ENCODE data around the gene ALOX12B.
"Not testable (repeated sequence)": the region's sequence is repeated elsewhere in the genome, so short reads cannot be mapped to it uniquely, and the experiment has no call there.

ALOX12B gene

DNA sequence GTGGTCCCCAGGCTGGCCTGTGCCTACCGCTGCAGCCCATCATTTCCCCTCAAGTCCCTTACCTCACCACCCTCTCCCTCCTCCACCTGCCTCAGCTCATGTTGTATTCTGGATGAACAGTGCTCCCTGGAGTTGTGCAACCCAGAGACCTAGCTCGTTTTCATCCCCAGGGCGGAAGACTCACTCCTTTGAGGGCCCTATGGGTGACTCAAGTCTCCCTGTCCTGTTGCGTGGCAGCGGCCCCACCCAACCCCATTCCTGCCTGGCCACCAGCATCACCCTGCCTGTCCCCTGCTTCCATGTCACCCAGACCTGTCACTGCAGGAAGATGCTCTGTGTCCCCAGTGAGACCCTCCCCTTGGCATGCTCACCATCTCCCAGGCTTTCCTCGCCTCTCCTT is 3.3 kb downstream of the ALOX12B start:
- no peak overlapping the region for H3K4me3 ChIP-seq (ENCODE audit: low read depth in 1 of 2, low read length in 2 of 2)
- peaks cover 5 to 12% of the 10 kb centered on the region in 2 donors for H3K4me1 ChIP-seq (ENCODE audit: control insufficient read depth in 1 of 2, insufficient read depth in 2 of 2, low read length in 2 of 2)
- H3K27ac ChIP-seq (ENCODE audit: low read depth, low read length), result no peak overlapping the region
- H3K36me3 ChIP-seq (ENCODE audit: control insufficient read depth in 1 of 2, insufficient read depth in 2 of 2, low read length in 2 of 2), result no peaks in the 10 kb centered on the region
- no peaks in the 10 kb centered on the region for H3K9me3 ChIP-seq (ENCODE audit: control insufficient read depth in 1 of 2, low read length in 2 of 2)
- no peak overlapping the region for H3K9ac ChIP-seq (ENCODE audit: low read depth in 1 of 2, low read length in 2 of 2)
- peaks cover 16 to 17% of the 10 kb centered on the region in 2 donors for H3K27me3 ChIP-seq (ENCODE audit: control insufficient read depth in 1 of 2, insufficient read depth in 2 of 2, low read length in 2 of 2)

DNA sequence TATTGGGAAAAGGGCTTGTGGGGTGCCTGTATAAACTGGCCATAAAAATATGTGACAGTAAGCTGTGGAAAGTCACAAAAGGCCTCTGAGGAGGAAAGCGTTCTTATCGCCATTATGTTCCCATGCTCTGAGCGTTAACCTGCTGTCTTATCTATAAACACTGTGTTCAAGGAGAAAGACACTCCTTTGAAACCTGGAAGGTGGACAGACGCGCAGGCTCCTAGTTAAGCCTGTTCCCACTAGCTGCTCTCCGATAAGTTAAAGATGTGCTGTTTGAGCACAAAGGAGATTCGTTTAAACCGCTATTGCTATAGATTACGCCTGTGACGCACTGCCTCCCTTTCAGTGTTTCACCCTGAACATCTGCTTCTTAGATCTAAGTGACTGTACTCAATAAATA is 5.2 kb downstream of the ALOX12B start:
- H3K4me1 ChIP-seq (ENCODE audit: control insufficient read depth in 1 of 2, insufficient read depth in 2 of 2, low read length in 2 of 2), result peaks cover 7 to 14% of the 10 kb centered on the region in 2 donors
- H3K9ac ChIP-seq (ENCODE audit: low read depth in 1 of 2, low read length in 2 of 2), result no peak overlapping the region
- peaks cover 12 to 16% of the 10 kb centered on the region in 2 donors for H3K27me3 ChIP-seq (ENCODE audit: control insufficient read depth in 1 of 2, insufficient read depth in 2 of 2, low read length in 2 of 2)
- no peaks in the 10 kb centered on the region for H3K36me3 ChIP-seq (ENCODE audit: control insufficient read depth in 1 of 2, insufficient read depth in 2 of 2, low read length in 2 of 2)
- no peak overlapping the region for H3K27ac ChIP-seq (ENCODE audit: low read depth, low read length)
- H3K4me3 ChIP-seq (ENCODE audit: low read depth in 1 of 2, low read length in 2 of 2), result no peak overlapping the region
- H3K9me3 ChIP-seq (ENCODE audit: control insufficient read depth in 1 of 2, low read length in 2 of 2), result no peaks in the 10 kb centered on the region

DNA sequence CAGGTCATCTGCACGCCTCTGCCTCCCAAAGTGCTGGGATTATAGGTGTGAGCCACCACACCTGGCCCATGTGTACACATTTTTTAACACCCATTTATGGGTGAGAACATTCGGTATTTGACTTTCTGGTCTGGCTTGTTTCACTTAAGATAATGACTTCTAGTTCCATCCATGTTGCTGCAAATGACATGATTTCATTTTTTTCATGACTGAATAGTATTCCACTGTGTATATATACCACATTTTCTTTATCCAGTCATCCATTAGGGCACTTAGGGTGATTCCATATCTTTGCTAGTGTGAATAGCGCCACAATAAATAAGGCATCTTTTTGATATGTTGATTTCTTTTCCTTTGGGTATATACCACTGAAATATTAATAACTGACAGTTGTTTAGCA is 5.6 kb downstream of the ALOX12B start:
- no peak overlapping the region for H3K4me3 ChIP-seq (ENCODE audit: low read depth in 1 of 2, low read length in 2 of 2)
- no peaks in the 10 kb centered on the region for H3K36me3 ChIP-seq (ENCODE audit: control insufficient read depth in 1 of 2, insufficient read depth in 2 of 2, low read length in 2 of 2)
- H3K27me3 ChIP-seq (ENCODE audit: control insufficient read depth in 1 of 2, insufficient read depth in 2 of 2, low read length in 2 of 2), result peaks cover 16 to 20% of the 10 kb centered on the region in 2 donors
- peaks cover 7 to 14% of the 10 kb centered on the region in 2 donors for H3K4me1 ChIP-seq (ENCODE audit: control insufficient read depth in 1 of 2, insufficient read depth in 2 of 2, low read length in 2 of 2)
- H3K9me3 ChIP-seq (ENCODE audit: control insufficient read depth in 1 of 2, low read length in 2 of 2), result no peaks in the 10 kb centered on the region
- no peak overlapping the region for H3K27ac ChIP-seq (ENCODE audit: low read depth, low read length)
- no peak overlapping the region for H3K9ac ChIP-seq (ENCODE audit: low read depth in 1 of 2, low read length in 2 of 2)

DNA sequence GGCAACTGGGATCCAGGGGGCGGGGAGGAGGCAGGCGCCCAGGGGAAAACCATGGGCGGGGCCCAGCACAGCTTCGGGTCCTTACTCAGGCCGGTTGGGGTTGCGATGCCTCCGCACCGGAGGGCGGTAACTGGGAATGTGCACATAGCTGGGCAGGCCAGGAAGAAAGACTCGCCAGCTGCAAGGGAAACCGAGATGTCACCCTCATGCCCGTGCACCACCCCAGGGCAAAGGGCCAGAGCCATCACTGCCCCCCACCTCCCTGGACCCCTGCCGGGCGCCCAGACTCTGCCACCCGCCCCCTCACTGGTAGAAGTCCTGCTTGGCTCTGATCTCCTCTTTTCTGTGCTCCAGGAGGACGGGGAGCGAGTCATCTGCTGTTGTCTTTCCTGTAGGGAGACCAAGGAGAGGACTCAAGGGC is 6.7 kb downstream of the ALOX12B start:
- Histone ChIP-seq H3K27me3 (ENCODE audit: control insufficient read depth in 1 of 2, insufficient read depth in 2 of 2, low read length in 2 of 2) (peaks cover 19 to 22% of the 10 kb centered on the region in 2 donors), H3K4me1 (ENCODE audit: control insufficient read depth in 1 of 2, insufficient read depth in 2 of 2, low read length in 2 of 2) (peaks cover 7 to 14% of the 10 kb centered on the region in 2 donors), H3K9me3 (ENCODE audit: control insufficient read depth in 1 of 2, low read length in 2 of 2) (no peaks in the 10 kb centered on the region), H3K36me3 (ENCODE audit: control insufficient read depth in 1 of 2, insufficient read depth in 2 of 2, low read length in 2 of 2) (no peaks in the 10 kb centered on the region), H3K9ac (ENCODE audit: low read depth in 1 of 2, low read length in 2 of 2) (no peak overlapping the region), H3K4me3 (ENCODE audit: low read depth in 1 of 2, low read length in 2 of 2) (no peak overlapping the region), H3K27ac (ENCODE audit: low read depth, low read length) (no peak overlapping the region)

DNA sequence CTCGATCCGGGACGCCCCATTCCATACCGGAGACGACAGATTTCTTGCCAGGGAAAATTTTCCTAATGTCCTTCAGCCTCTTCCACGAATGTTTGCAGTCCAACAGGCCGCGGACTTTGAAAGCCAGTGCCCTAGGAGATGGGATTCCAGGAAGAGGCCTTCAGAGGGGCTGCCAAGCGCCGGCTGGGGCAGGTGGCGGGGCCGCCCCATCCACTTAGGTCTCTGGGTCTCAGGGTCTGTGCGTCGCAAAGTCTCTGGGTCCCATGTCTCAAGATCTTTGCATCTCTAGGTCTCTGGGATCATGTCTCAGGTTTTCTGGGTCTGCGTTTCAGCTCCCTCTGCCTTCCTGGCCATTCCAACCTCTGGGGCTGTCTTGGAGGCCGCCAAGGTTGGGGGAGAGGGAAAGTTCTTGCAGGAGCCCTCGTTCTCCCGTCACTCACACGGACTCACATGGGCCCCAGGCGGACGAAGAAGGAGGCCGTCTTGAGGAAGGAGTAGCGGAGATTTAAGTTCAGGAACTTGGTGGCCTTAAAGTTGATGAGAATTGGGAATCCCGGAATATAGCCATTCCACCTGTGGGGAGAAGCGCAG is 7.2 kb downstream of the ALOX12B start:
- peaks cover 7 to 14% of the 10 kb centered on the region in 2 donors for H3K4me1 ChIP-seq (ENCODE audit: control insufficient read depth in 1 of 2, insufficient read depth in 2 of 2, low read length in 2 of 2)
- no peak overlapping the region for H3K27ac ChIP-seq (ENCODE audit: low read depth, low read length)
- peak overlapping the region; percentile 52 to 72 for H3K4me3 ChIP-seq (ENCODE audit: low read depth in 1 of 2, low read length in 2 of 2)
- H3K36me3 ChIP-seq (ENCODE audit: control insufficient read depth in 1 of 2, insufficient read depth in 2 of 2, low read length in 2 of 2), result no peaks in the 10 kb centered on the region
- no peaks in the 10 kb centered on the region for H3K9me3 ChIP-seq (ENCODE audit: control insufficient read depth in 1 of 2, low read length in 2 of 2)
- H3K9ac ChIP-seq (ENCODE audit: low read depth in 1 of 2, low read length in 2 of 2), result peak overlapping the region in 1 of 2 donors; percentile 18
- H3K27me3 ChIP-seq (ENCODE audit: control insufficient read depth in 1 of 2, insufficient read depth in 2 of 2, low read length in 2 of 2), result peaks cover 24 to 26% of the 10 kb centered on the region in 2 donors

DNA sequence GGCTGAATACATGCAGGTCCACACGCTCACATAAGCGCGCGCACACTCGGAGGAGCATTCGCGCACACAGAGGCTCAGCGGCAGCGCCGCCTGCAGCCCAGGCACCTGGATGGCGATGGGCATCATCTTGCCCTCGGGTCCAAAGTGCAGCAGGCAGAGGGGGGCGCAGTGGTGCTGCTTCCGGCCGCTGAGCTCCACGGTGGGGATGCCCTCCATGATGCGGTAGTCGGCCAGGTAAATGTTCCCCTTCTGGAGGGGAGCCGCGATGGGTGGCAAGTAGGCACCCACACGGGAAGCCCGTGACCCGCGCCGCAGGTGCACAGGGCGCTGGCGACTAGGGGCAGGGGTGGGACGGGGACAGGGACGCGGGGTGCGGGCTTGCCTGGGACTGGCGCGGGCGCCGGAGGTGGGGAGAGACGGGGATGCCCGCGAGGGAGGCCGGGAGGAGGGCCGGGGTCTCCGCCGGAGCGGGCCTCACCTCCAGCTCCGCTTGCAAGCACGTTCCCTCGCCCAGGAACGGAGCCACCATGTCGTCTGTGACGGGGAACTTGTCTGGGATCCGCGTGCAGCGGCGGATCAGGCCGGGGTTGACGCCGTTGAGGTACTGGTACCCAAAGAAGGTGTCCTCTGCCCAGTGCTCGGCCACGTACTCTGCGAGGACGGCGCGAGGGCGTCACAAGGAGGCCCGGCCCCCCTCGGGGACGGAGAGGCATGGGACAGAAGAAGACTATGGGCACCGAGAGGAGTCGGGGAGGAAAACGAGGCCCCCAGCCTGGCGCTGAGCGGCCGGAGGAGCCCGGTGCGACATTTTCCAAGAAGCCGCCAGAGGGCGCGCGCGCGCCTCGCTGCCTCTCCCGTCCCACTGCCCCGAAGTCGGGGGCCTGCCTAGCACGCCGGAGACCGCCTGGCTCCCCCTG is 8.0 kb downstream of the ALOX12B start:
- Histone ChIP-seq H3K27ac (ENCODE audit: low read depth, low read length) (no peak overlapping the region), H3K4me1 (ENCODE audit: control insufficient read depth in 1 of 2, insufficient read depth in 2 of 2, low read length in 2 of 2) (peaks cover 7 to 14% of the 10 kb centered on the region in 2 donors), H3K36me3 (ENCODE audit: control insufficient read depth in 1 of 2, insufficient read depth in 2 of 2, low read length in 2 of 2) (no peaks in the 10 kb centered on the region), H3K9ac (ENCODE audit: low read depth in 1 of 2, low read length in 2 of 2) (peak overlapping the region; percentile 18 to 32), H3K9me3 (ENCODE audit: control insufficient read depth in 1 of 2, low read length in 2 of 2) (no peaks in the 10 kb centered on the region), H3K27me3 (ENCODE audit: control insufficient read depth in 1 of 2, insufficient read depth in 2 of 2, low read length in 2 of 2) (peaks cover 31 to 34% of the 10 kb centered on the region in 2 donors), H3K4me3 (ENCODE audit: low read depth in 1 of 2, low read length in 2 of 2) (peak overlapping the region; percentile 52 to 72)

DNA sequence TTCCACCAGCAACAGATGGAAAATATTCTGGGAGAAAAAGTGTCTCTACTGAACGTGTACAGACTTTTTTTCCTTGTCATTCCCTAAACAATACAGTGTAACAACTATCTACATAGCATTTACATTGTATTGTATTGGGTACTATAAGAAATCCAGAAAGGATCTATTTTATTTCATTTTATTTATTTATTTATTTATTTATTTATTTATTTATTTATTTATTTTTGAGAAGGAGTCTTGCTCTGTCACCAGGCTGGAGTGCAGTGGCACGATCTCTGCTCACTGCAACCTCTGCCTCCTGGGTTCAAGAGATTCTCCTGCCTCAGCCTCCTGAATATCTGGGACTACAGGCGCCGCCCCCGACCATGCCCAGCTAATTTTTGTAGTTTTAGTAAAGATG is 9.6 kb downstream of the ALOX12B start:
- not testable (repeated sequence) for H3K27ac ChIP-seq (ENCODE audit: low read depth, low read length); H3K9me3 ChIP-seq (ENCODE audit: control insufficient read depth in 1 of 2, low read length in 2 of 2); H3K36me3 ChIP-seq (ENCODE audit: control insufficient read depth in 1 of 2, insufficient read depth in 2 of 2, low read length in 2 of 2); H3K4me3 ChIP-seq (ENCODE audit: low read depth in 1 of 2, low read length in 2 of 2); H3K9ac ChIP-seq (ENCODE audit: low read depth in 1 of 2, low read length in 2 of 2)
- H3K27me3 ChIP-seq (ENCODE audit: control insufficient read depth in 1 of 2, insufficient read depth in 2 of 2, low read length in 2 of 2), result peaks cover 47 to 49% of the 10 kb centered on the region in 2 donors
- peaks cover 14 to 22% of the 10 kb centered on the region in 2 donors for H3K4me1 ChIP-seq (ENCODE audit: control insufficient read depth in 1 of 2, insufficient read depth in 2 of 2, low read length in 2 of 2)

DNA sequence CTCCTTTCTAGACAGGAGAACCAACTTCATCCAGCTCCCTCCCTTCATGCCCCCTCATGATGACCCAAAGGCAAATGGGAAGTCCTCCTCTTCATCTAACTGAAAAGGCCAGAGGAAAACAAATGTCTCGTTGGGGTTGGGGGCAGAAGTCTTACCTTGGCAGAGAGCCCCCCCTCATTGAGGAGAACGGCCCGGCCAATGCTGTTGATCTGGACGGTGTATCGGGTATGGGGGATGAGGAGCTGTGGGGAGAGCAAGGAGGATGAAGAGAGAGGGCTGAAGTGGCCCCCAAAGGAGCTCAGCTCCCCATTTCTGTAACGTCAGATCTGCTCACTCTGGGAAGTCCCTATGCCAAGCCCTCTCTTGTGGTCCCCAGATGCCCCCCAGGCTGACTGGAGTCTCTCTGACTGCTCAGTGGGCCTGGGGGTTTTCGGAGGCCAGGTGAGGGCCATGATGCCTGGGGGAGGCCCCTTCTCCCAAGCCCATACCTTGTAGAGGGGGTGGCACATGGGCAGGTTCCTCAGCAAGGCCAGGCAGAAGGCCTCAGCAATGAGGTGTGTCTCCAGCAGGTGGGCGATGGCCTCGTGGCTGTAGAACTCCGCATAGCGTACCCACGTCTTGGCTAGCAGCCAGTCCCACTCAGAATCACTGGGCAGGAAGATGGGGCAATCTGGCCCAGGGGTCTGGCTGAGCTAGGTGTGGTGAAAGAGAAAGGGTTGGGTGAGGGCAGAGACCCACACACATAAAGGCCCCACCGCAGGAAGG is 10.8 kb downstream of the ALOX12B start:
- no peaks in the 10 kb centered on the region for H3K9me3 ChIP-seq (ENCODE audit: control insufficient read depth in 1 of 2, low read length in 2 of 2)
- H3K4me1 ChIP-seq (ENCODE audit: control insufficient read depth in 1 of 2, insufficient read depth in 2 of 2, low read length in 2 of 2), result peaks cover 14 to 29% of the 10 kb centered on the region in 2 donors
- H3K4me3 ChIP-seq (ENCODE audit: low read depth in 1 of 2, low read length in 2 of 2), result no peak overlapping the region
- H3K36me3 ChIP-seq (ENCODE audit: control insufficient read depth in 1 of 2, insufficient read depth in 2 of 2, low read length in 2 of 2), result no peaks in the 10 kb centered on the region
- no peak overlapping the region for H3K9ac ChIP-seq (ENCODE audit: low read depth in 1 of 2, low read length in 2 of 2)
- peaks cover 59 to 62% of the 10 kb centered on the region in 2 donors for H3K27me3 ChIP-seq (ENCODE audit: control insufficient read depth in 1 of 2, insufficient read depth in 2 of 2, low read length in 2 of 2)
- no peak overlapping the region for H3K27ac ChIP-seq (ENCODE audit: low read depth, low read length)

DNA sequence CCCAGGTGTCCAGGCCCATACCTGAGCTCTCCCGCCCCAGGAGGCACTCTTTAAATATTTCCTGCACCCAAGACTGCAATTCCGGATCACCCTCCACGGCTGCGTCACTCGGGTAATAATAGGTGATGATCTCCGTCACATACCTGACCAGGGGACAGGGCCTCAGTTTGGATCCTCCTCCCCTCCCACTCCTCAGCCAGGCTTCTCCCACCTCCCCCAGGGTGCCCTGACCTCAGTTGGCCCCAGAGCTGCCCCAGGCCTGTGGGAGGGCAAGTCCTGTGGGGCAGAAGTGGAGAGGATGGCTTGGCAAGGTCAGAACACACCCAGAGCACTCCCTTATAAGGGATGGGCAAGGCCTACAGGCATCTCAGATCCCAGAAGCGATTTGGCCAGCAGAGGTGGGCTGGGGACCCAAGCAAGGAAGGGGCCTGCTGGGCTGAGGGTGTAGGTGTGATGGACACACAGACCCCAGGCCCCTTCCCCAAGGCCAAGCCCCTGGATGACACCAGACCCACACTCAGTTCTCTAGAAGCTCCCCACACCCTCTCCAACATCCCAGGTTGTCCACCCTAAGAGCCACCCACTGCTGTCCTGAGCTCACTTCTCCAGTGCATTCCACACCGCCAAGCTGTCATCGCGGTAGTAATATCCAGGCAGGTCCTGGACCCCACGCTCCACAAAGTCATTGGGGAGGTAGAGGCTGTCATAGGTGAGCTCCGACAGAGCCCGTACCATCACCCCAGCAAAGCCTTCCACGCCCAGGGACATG is 11.8 kb downstream of the ALOX12B start:
- Histone ChIP-seq H3K36me3 (ENCODE audit: control insufficient read depth in 1 of 2, insufficient read depth in 2 of 2, low read length in 2 of 2) (no peaks in the 10 kb centered on the region), H3K27me3 (ENCODE audit: control insufficient read depth in 1 of 2, insufficient read depth in 2 of 2, low read length in 2 of 2) (peaks cover 67 to 68% of the 10 kb centered on the region in 2 donors), H3K4me3 (ENCODE audit: low read depth in 1 of 2, low read length in 2 of 2) (no peak overlapping the region), H3K9ac (ENCODE audit: low read depth in 1 of 2, low read length in 2 of 2) (no peak overlapping the region), H3K4me1 (ENCODE audit: control insufficient read depth in 1 of 2, insufficient read depth in 2 of 2, low read length in 2 of 2) (peaks cover 14 to 29% of the 10 kb centered on the region in 2 donors), H3K9me3 (ENCODE audit: control insufficient read depth in 1 of 2, low read length in 2 of 2) (no peaks in the 10 kb centered on the region), H3K27ac (ENCODE audit: low read depth, low read length) (no peak overlapping the region)

All from duodenal mucosa (tissue), 2 donors.